Peyer's patch (tissue), 4 donors: ENCODE results near the gene OLFM2.

Experiments
- POLR2A ChIP-seq, 2 donors: fragments of 450-650 bp; IDR thresholded peaks; one replicate each; pipeline ENCODE4 v1.5.1; 2017; ENCODE audit warnings: antibody characterized with exemption in 2 of 2, mild to moderate bottlenecking in 2 of 2, moderate library complexity in 2 of 2
- TF ChIP-seq, protein P1 (sequence below), 6 experiments: fragments of 450-650 bp in 4 of 6; fragments of 200-600 bp in 2 of 6; sonication (generic) in 1 of 6; IDR thresholded peaks; one replicate each; pipeline ENCODE4 v1.5.1; 2017 to 2019; ENCODE audit warnings: antibody characterized with exemption in 6 of 6, mild to moderate bottlenecking in 3 of 6, moderate library complexity in 1 of 6

- TF ChIP-seq POLR2A (IDR thresholded peaks at IDR 0.05) = no peak
- TF ChIP-seq, protein P1, sequence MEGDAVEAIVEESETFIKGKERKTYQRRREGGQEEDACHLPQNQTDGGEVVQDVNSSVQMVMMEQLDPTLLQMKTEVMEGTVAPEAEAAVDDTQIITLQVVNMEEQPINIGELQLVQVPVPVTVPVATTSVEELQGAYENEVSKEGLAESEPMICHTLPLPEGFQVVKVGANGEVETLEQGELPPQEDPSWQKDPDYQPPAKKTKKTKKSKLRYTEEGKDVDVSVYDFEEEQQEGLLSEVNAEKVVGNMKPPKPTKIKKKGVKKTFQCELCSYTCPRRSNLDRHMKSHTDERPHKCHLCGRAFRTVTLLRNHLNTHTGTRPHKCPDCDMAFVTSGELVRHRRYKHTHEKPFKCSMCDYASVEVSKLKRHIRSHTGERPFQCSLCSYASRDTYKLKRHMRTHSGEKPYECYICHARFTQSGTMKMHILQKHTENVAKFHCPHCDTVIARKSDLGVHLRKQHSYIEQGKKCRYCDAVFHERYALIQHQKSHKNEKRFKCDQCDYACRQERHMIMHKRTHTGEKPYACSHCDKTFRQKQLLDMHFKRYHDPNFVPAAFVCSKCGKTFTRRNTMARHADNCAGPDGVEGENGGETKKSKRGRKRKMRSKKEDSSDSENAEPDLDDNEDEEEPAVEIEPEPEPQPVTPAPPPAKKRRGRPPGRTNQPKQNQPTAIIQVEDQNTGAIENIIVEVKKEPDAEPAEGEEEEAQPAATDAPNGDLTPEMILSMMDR (IDR thresholded peaks at IDR 0.05) = no peak
Observed at GRCh38 chr19:9972103-9972502, 35.8 kb upstream of the OLFM2 start.
